Heart left ventricle (tissue), 16 donors: ENCODE measurements around the gene GAB2. TPM values are rescaled to one million over a fixed set of nuclear protein-coding genes. Genes with fewer than 3 reads are reported as not detected.
A peak's percentile ranks its signal among the peaks of the same experiment; 100 is the strongest.

Source experiments
- ATAC-seq, 4 donors: fragments of 200-7000 bp; cut with Tn5 transposase; one replicate each; pipeline ENCODE4 v1.9.1; 2020 to 2022; ENCODE audit warnings: moderate library complexity in 4 of 4, mild to moderate bottlenecking in 3 of 4, moderate number of reproducible peaks in 1 of 4
- DNase-seq, 5 donors: peaks; one replicate each; pipeline ENCODE4 v3.0.0-alpha.2; 2020
- H3K27ac ChIP-seq, 12 donors: fragments of 200-600 bp; sonication (generic) in 4 of 12; one replicate each; pipeline versions ENCODE4 v1.5.0 to v1.8.0; 2016 to 2022; ENCODE audit warnings: mild to moderate bottlenecking in 2 of 12
- H3K27me3 ChIP-seq, 9 donors: fragments of 200-600 bp; sonication (generic) in 2 of 9; one replicate each; pipeline versions ENCODE4 v1.5.1 to v1.8.0; 2016 to 2022; ENCODE audit warnings: mild to moderate bottlenecking in 3 of 9
- H3K36me3 ChIP-seq, 9 donors: fragments of 200-600 bp; sonication (generic) in 2 of 9; one replicate each; pipeline versions ENCODE4 v1.5.0 to v1.8.0; 2018 to 2022; ENCODE audit warnings: mild to moderate bottlenecking in 2 of 9
- H3K4me1 ChIP-seq, 12 donors: fragments of 200-600 bp; sonication (generic) in 4 of 12; one replicate each; pipeline versions ENCODE4 v1.5.0 to v1.8.0; 2016 to 2022; ENCODE audit warnings: mild to moderate bottlenecking in 3 of 12
- H3K4me3 ChIP-seq, 12 donors: fragments of 200-600 bp; sonication (generic) in 4 of 12; one replicate each; pipeline versions ENCODE4 v1.5.0 to v1.8.0; 2017 to 2022; ENCODE audit warnings: mild to moderate bottlenecking in 9 of 12, moderate library complexity in 4 of 12
- H3K9me3 ChIP-seq, 12 donors: fragments of 200-600 bp; sonication (generic) in 4 of 12; one replicate each; pipeline versions ENCODE4 v1.5.0 to v1.8.0; 2016 to 2022; ENCODE audit warnings: mild to moderate bottlenecking in 1 of 12
- POLR2A ChIP-seq, 2 donors: fragments of 450-650 bp; IDR thresholded peaks; one replicate each; pipeline ENCODE4 v1.6.1; 2017; ENCODE audit warnings: antibody characterized with exemption in 2 of 2, mild to moderate bottlenecking in 2 of 2, moderate library complexity in 2 of 2
- WGBS, 4 donors: extraction: QIAGEN DNeasy Blood & Tissue Kit in 2 of 4; methylation state at CpG; one replicate each; pipeline versions ENCODE4 v1.1.5 to v1.1.7; 2013 to 2018; 5-methylcytosine and 5-hydroxymethylcytosine counted together
- intact Hi-C, 10 donors: fragments of 100-400 bp; cut with DNase I; formaldehyde crosslinking; loops; one replicate each; pipeline versions ENCODE4 v1.11.1 to v1.14.2; 2022
- polyA plus RNA-seq, 2 donors: library from polyadenylated mRNA; stranded (reverse); fragments of 200-250 nt; gene quantifications; one replicate each; pipeline ENCODE4 v1.2.3, GENCODE V29; 2013
- total RNA-seq, 9 donors: library from RNA; depleted of rRNA in 2 of 9; stranded (reverse); fragments of >200 nt in 2 of 9; fragmentation: NEBNext Ultra II Directional in 3 of 9; extraction: Animal tissue kit (Norgen Biotek cat#: 25700) in 3 of 9; gene quantifications; one replicate each; pipeline versions ENCODE4 v1.1.0 to v1.2.4, GENCODE V29; 2016 to 2023
- TF ChIP-seq, protein P1 (sequence below), 12 donors: fragments of 200-600 bp; sonication (generic) in 4 of 12; IDR thresholded peaks; one replicate each; pipeline versions ENCODE4 v1.5.0 to v1.8.0; 2018 to 2022; ENCODE audit warnings: antibody characterized with exemption in 12 of 12, mild to moderate bottlenecking in 5 of 12
- donor health status: ischemic (EF 13 %, LVEDD 7.1; RV severe dilation, severe dysfunction).
- donor health status: healthy with polysubstance abuse.
- donor health status: DM: no; HTN: yes; CAD: no.
- donor health status: DM: no; HTN: no; CAD: no.
- donor health status: ischemic (EF 25% LVEDD 6.9; RV normal size, moderate dysfunction).
- donor health status: ischemic (EF 25% LVEDD 5.7; RV mildly dilated, moderate dysfunction).
- donor health status: healthy.
- donor health status: DM: yes; HTN: yes; CAD: no.
- donor health status: ischemic (EF 35%, LVEDD 5.7; RV mildly dilated, moderate dysfunction).
- donor health status: nonischemic (EF 11% LVEDD 7.7; RV severe dilation, severe dysfunction).
- donor health status: DM: yes; HTN: yes; CAD: no.
- donor health status: PGD.
- donor health status: ischemic (EF 29% LVEDD 5.4; RV normal size, mild dysfunction).
- donor health status: nonischemic (EF 23%, LVEDD 6.1; RV moderate dilation, normal function).

GAB2 gene
- total and polyA plus RNA-seq, 11 donors, result 6.1 to 53.0 (median 30.0) TPM

DNA sequence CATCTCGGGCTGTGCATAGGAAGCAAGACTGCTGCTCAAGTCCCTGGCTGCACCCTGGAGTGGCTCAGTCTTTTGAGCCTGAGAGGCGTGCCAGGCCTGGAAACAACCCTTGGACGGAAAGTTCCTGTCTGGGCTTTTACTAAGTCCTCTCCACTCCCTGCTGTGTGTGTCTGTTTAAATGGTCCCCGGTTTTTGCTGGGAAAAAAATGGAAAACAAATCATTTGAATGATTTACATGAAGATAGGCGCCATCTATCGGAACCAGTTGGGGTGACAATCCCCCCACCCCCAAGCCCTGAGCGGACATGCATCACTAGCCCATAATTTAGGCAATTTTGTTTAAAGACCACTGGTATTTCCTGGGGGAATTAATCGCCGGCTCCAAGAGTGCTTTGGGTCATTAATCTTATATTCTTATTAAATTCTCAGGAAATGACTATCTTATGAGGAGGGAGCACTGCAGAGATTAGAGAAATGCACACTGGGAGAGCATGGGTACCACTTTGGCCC, 2.7 kb upstream of the GAB2 start:
- WGBS, 4 donors, result 9 to 15% (median 13%) methylated on average over 9 of the region's 9 CpGs
- H3K27me3 ChIP-seq, result no peaks in the 10 kb centered on the region
- no peaks in the 10 kb centered on the region for H3K36me3 ChIP-seq
- peaks cover 0 to 60% (median 33%) of the 10 kb centered on the region in 12 donors for H3K4me1 ChIP-seq
- ATAC-seq (peak; percentile 33 to 36 (median 34)), DNase-seq (peak; percentile 69 to 75 (median 72))
- no peak for TF ChIP-seq POLR2A (IDR thresholded peaks at IDR 0.05)
- TF ChIP-seq, protein P1, sequence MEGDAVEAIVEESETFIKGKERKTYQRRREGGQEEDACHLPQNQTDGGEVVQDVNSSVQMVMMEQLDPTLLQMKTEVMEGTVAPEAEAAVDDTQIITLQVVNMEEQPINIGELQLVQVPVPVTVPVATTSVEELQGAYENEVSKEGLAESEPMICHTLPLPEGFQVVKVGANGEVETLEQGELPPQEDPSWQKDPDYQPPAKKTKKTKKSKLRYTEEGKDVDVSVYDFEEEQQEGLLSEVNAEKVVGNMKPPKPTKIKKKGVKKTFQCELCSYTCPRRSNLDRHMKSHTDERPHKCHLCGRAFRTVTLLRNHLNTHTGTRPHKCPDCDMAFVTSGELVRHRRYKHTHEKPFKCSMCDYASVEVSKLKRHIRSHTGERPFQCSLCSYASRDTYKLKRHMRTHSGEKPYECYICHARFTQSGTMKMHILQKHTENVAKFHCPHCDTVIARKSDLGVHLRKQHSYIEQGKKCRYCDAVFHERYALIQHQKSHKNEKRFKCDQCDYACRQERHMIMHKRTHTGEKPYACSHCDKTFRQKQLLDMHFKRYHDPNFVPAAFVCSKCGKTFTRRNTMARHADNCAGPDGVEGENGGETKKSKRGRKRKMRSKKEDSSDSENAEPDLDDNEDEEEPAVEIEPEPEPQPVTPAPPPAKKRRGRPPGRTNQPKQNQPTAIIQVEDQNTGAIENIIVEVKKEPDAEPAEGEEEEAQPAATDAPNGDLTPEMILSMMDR (IDR thresholded peaks at IDR 0.05), result peak; percentile 56 to 83 (median 74)
- H3K9me3 ChIP-seq, result no peaks in the 10 kb centered on the region
- intact Hi-C loops, result loop anchor here in 7 of 10 donors (1.0 to 10.0 kb wide), 8 partner anchors 142 to 276 kb away; no protein-coding TSS in a partner anchor
- peak overlapping the region in 5 of 12 donors; percentile 6 to 90 (median 16) for H3K4me3 ChIP-seq
- peak overlapping the region in 11 of 12 donors; percentile 3 to 99 (median 94) for H3K27ac ChIP-seq

DNA sequence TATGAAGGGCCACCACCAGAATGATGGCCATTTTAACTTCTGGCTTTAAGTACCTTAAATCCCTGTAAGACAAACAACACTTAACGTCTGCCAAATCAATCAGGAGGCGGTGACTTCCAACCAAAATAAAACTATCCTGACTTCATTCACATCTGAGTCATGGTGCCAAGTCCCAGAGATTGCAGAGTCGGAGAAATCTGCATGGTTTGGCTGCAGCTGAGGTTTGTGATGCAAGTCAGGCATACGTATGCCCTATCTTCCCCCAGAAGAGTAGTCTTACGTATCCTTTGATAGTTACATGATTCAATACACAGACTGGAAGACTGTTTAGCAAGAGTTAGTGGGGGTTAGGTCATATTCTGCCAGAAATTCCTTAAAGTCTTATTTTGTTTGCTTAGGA, 1.7 kb upstream of the GAB2 start:
- Histone ChIP-seq H3K36me3 (no peaks in the 10 kb centered on the region), H3K27me3 (no peaks in the 10 kb centered on the region), H3K4me1 (peaks cover 0 to 60% (median 32%) of the 10 kb centered on the region in 12 donors), H3K9me3 (no peaks in the 10 kb centered on the region), H3K4me3 (peak overlapping the region in 5 of 12 donors; percentile 77 to 100 (median 90)), H3K27ac (peak overlapping the region in 11 of 12 donors; percentile 21 to 99 (median 95))
- DNase-seq, result peak in 4 of 5 donors; percentile 35 to 77 (median 52)
- intact Hi-C loops, result loop anchor here (2.0 to 10.0 kb wide), 13 partner anchors 65 to 282 kb away; partner anchors contain the start of genes ALG8 (in 1 of the 10), KCTD21 (in 1 of the 10) and USP35 (in 1 of the 10)
- TF ChIP-seq, protein P1 (IDR thresholded peaks at IDR 0.05), result no peak
- no peak for TF ChIP-seq POLR2A (IDR thresholded peaks at IDR 0.05)
- ATAC-seq, result peak in 3 of 4 donors; percentile 17 to 45 (median 34)
- 5 to 12% (median 8%) methylated on average over 5 of the region's 5 CpGs for WGBS, 4 donors

DNA sequence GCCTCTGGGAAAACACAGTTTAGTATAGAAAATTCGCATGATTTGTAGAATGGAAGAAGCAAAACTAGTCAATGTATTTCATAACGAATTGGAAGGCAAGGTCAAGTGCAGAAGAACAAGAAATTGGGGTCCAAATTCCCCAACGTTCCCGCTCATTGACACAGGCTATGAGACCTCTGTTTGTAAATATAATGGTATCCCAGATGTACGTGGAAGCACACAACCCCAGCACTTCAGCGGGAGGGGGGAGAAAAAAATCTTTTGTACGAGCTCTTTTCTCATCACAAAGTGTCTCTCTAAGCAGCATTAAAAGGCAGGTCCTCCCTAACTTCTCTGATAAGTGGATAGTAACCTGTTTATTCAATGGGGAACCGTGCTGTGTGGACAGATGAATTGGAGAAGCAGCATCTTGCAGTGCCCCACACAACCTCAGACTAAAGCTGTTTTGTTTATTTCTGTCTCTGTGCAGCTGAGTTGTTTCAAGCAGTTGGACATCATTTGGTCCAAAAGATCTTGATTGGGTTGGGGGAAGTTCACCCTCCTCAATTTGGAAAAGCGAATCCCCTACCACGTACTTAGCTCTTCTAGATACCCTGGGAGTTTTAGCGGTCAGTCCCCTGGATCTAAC, 1.1 kb upstream of the GAB2 start:
- peak overlapping the region in 11 of 12 donors; percentile 21 to 99 (median 95) for H3K27ac ChIP-seq
- DNase-seq, result no peak
- H3K9me3 ChIP-seq, result no peaks in the 10 kb centered on the region
- TF ChIP-seq, protein P1 (IDR thresholded peaks at IDR 0.05), result no peak
- TF ChIP-seq POLR2A (IDR thresholded peaks at IDR 0.05), result no peak
- no peak for ATAC-seq
- H3K36me3 ChIP-seq, result no peaks in the 10 kb centered on the region
- no peaks in the 10 kb centered on the region for H3K27me3 ChIP-seq
- WGBS, 4 donors, result 35 to 46% (median 41%) methylated on average over 11 of the region's 11 CpGs
- intact Hi-C loops, result loop anchor here (2.0 to 10.0 kb wide), 13 partner anchors 64 to 281 kb away; partner anchors contain the start of genes ALG8 (in 1 of the 10), KCTD21 (in 1 of the 10) and USP35 (in 1 of the 10)
- peak overlapping the region in 11 of 12 donors; percentile 63 to 100 (median 86) for H3K4me3 ChIP-seq
- H3K4me1 ChIP-seq, result peaks cover 0 to 60% (median 32%) of the 10 kb centered on the region in 12 donors
